ENCODE results near the gene STX2. TPM values are rescaled to one million over a fixed set of nuclear protein-coding genes. Genes with fewer than 3 reads are reported as not detected.

STX2 gene
- total RNA-seq, 4 donors from 2014 or later = 30.6 to 37.6 (median 33.5) TPM

DNA sequence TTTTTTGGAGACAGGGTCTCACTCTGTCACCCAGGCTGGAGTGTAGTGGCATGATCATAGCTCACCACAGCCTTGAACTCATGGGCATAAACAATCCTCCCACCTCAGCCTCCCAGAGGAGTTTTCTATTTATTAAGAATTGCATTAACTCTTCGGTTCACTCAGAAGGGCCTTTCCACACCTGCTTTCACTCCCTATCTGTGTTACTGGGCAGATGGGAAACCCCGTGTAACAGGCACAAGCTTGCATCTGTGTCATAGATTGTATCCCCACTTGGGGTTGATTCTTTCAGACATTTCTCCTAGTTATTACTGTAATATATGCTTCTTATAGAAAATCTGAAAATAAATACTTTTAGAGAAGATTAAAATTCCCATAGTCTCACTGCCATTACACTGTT is 38.7 kb downstream of the STX2 start:
- no peak for DNase-seq (ENCODE audit: low spot score)
- ATAC-seq (ENCODE audit: low FRiP score) = no peak
- TF ChIP-seq, protein P1, sequence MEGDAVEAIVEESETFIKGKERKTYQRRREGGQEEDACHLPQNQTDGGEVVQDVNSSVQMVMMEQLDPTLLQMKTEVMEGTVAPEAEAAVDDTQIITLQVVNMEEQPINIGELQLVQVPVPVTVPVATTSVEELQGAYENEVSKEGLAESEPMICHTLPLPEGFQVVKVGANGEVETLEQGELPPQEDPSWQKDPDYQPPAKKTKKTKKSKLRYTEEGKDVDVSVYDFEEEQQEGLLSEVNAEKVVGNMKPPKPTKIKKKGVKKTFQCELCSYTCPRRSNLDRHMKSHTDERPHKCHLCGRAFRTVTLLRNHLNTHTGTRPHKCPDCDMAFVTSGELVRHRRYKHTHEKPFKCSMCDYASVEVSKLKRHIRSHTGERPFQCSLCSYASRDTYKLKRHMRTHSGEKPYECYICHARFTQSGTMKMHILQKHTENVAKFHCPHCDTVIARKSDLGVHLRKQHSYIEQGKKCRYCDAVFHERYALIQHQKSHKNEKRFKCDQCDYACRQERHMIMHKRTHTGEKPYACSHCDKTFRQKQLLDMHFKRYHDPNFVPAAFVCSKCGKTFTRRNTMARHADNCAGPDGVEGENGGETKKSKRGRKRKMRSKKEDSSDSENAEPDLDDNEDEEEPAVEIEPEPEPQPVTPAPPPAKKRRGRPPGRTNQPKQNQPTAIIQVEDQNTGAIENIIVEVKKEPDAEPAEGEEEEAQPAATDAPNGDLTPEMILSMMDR (IDR thresholded peaks at IDR 0.05) = no peak

DNA sequence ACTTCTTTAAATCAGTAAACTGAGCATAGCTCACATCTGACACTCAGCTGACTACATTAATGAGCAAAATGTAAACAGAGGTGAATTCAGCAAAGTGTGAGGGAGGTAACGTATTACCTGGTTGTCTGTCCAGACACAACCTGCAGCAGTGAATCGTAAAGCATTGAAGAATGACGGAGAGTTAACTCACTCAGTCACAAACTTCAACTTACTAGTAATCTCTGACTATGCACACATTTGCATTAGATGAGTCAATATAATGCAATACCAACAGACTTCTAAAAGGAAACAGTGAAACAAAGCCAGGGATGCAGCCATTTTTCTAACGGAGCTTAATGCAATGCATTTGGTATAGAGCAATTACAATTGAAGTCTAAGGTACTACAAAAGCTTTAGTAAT is 40.0 kb downstream of the STX2 start:
- TF ChIP-seq, protein P1 (IDR thresholded peaks at IDR 0.05) = no peak
- no peak for DNase-seq (ENCODE audit: low spot score)
- ATAC-seq (ENCODE audit: low FRiP score) = no peak

DNA sequence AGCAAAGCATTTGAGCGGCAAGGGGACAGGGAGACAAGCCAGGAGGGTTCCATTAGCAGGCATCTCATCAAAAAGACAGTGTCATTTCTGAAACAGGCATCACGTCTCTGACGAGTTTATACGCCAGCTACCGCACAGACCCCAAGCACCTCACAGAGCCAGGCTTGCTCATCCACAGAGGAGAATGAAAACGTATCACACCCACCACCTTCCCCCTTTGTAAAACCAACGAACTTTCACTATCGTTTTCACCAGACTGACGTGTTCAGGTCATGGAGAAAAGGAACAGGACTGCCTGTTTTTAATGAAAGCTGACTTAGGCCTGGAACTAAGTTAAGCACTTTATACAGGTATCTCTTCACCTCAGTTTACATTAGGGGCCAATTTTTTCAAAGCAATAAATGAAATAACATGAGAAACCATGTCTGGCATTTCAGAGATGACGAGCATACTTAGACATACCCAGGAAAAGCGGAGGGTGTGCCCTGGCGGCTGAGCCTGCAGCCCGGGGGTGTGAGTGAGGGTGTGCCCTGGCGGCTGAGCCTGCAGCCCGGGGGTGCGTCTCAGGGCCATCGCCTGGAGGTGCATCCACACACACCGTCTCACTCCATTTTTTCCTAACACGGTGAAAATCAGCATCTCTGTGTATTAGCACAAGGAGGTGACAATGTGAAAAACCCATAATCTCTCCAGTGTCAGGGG is 41.9 kb downstream of the STX2 start:
- no peak for DNase-seq (ENCODE audit: low spot score)
- TF ChIP-seq, protein P1 (IDR thresholded peaks at IDR 0.05) = no peak
- peak; percentile 76 for ATAC-seq (ENCODE audit: low FRiP score)

DNA sequence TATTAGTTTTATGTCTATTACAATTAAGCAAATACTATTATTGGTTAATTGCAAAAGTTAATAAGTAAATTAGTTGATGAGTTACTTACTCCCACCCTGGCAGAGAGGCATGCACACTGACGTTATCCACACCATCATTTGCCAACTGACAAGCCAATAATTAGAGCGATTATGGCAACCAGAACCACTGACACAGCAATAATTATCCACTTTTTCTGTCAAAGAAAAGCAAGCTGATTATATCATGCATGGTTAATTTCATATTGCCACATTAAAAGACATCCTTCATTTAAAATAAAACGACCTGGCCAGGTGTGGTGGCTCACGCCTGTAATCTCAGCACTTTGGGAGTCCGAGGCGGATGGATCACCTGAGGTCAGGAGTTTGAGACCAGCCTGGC is 43.1 kb downstream of the STX2 start:
- TF ChIP-seq, protein P1 (IDR thresholded peaks at IDR 0.05) = no peak
- no peak for DNase-seq (ENCODE audit: low spot score)
- ATAC-seq (ENCODE audit: low FRiP score) = no peak

DNA sequence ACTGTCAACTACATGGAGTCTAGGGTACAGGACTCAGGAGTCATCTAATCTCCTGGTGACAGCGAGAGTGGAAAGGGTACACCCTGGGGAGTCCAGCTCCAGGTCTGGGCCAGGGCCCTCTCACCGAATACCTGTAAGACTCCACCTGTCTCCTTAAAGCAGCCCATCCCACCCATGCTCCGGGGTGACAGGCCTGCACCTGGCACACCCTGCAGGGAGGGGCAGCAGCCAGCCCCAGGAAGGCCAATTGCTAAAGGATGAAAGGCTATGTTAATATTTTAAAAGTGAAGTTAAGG is 45.5 kb downstream of the STX2 start:
- TF ChIP-seq, protein P1 (IDR thresholded peaks at IDR 0.05) = no peak
- no peak for ATAC-seq (ENCODE audit: low FRiP score)
- DNase-seq (ENCODE audit: low spot score) = no peak

DNA sequence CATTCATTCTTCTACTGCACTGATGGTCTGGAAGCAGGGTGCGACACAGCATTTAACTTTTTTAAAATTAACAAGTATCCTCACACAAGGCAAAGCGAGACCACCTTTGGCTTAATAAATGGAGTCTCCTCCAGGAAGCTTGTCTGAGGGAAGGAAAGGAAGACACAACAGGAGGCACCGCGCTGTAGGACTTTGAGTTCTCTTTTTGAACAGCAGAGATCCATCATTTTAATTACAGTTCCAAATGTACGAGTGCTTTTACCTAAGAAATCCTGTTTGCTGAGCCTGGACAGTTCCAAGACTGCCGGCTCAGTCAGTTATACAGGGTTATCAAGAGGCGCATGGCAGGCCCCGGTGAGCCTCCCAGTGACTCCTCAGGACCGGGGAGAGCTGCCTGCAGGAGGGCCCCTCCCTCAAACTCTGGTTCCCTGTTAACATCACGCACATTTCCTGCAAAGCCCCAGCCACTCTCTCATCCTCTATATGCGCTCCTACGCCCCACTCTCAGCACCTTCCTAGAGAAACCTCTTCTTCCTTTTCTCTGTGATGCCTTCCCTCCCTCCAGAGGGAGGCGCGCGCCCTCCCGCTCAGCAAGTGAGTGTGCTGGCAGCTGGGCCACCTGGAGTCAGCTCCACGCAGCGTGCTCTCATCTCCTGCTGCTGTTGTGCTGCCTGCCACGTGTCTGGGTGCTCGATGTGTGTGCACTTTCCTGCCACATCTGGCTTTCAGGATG is 46.1 kb downstream of the STX2 start:
- TF ChIP-seq, protein P1 (IDR thresholded peaks at IDR 0.05) = no peak
- ATAC-seq (ENCODE audit: low FRiP score) (no peak), DNase-seq (ENCODE audit: low spot score) (no peak)

DNA sequence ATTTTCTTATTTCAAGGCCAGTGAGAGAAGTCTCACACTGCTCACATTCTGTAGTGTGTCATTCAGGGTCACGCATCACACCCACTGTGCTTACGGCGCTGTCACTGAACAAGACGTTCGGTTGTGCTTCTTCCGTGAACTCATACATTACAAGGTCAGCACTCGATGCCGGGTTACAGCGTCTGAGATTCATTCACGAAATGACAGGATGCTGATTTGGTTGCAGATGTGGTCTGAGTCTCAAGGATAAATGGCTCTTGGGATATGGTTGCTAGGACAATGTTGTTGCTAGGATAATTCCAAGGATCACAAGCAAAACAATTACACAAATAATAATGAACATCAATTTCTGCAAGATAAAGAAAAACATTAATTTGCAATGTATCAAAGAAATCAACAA is 47.4 kb downstream of the STX2 start:
- TF ChIP-seq, protein P1 (IDR thresholded peaks at IDR 0.05) = no peak
- ATAC-seq (ENCODE audit: low FRiP score) (no peak), DNase-seq (ENCODE audit: low spot score) (no peak)
